HL-60 (cell line): Measurements from ENCODE around the gene MORN4.

ENCODE experiments used
- GABPA ChIP-seq: IDR thresholded peaks from 2 replicates; pipeline ENCODE4 v1.6.1; 2012; ENCODE audit warnings: low read depth
- POLR2AphosphoS5 ChIP-seq: IDR thresholded peaks from 2 replicates; pipeline ENCODE4 v1.6.1; 2012; ENCODE audit warnings: low read depth
- TF ChIP-seq, protein P1 (sequence below): IDR thresholded peaks from one replicate; pipeline ENCODE4 v1.5.1; 2011; ENCODE audit warnings: low read length, control low read depth, inconsistent platforms; ENCODE audit not compliant: insufficient read depth
- TF ChIP-seq, protein P2 (sequence below): IDR thresholded peaks from 2 replicates; pipeline ENCODE4 v1.6.1; 2012; ENCODE audit warnings: low read depth; ENCODE audit not compliant: insufficient replicate concordance

GRCh38 chr10:97647556-97647955 is 14.3 kb upstream of the MORN4 start:
- TF ChIP-seq, protein P1, sequence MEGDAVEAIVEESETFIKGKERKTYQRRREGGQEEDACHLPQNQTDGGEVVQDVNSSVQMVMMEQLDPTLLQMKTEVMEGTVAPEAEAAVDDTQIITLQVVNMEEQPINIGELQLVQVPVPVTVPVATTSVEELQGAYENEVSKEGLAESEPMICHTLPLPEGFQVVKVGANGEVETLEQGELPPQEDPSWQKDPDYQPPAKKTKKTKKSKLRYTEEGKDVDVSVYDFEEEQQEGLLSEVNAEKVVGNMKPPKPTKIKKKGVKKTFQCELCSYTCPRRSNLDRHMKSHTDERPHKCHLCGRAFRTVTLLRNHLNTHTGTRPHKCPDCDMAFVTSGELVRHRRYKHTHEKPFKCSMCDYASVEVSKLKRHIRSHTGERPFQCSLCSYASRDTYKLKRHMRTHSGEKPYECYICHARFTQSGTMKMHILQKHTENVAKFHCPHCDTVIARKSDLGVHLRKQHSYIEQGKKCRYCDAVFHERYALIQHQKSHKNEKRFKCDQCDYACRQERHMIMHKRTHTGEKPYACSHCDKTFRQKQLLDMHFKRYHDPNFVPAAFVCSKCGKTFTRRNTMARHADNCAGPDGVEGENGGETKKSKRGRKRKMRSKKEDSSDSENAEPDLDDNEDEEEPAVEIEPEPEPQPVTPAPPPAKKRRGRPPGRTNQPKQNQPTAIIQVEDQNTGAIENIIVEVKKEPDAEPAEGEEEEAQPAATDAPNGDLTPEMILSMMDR = no peak
- TF ChIP-seq, protein P2, sequence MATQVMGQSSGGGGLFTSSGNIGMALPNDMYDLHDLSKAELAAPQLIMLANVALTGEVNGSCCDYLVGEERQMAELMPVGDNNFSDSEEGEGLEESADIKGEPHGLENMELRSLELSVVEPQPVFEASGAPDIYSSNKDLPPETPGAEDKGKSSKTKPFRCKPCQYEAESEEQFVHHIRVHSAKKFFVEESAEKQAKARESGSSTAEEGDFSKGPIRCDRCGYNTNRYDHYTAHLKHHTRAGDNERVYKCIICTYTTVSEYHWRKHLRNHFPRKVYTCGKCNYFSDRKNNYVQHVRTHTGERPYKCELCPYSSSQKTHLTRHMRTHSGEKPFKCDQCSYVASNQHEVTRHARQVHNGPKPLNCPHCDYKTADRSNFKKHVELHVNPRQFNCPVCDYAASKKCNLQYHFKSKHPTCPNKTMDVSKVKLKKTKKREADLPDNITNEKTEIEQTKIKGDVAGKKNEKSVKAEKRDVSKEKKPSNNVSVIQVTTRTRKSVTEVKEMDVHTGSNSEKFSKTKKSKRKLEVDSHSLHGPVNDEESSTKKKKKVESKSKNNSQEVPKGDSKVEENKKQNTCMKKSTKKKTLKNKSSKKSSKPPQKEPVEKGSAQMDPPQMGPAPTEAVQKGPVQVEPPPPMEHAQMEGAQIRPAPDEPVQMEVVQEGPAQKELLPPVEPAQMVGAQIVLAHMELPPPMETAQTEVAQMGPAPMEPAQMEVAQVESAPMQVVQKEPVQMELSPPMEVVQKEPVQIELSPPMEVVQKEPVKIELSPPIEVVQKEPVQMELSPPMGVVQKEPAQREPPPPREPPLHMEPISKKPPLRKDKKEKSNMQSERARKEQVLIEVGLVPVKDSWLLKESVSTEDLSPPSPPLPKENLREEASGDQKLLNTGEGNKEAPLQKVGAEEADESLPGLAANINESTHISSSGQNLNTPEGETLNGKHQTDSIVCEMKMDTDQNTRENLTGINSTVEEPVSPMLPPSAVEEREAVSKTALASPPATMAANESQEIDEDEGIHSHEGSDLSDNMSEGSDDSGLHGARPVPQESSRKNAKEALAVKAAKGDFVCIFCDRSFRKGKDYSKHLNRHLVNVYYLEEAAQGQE = no peak
- TF ChIP-seq GABPA (no peak), POLR2AphosphoS5 (no peak)
